GM06990 (cell line): ENCODE results near the gene MAPK4.
A peak's percentile ranks its signal among the peaks of the same experiment; 100 is the strongest.

Source experiments
- DNase-seq: peaks from one replicate; pipeline ENCODE4 v3.0.0-alpha.2; 2011; ENCODE audit not compliant: insufficient read length; ENCODE audit errors: extremely low read depth
- H3K27me3 ChIP-seq: replicated peaks from 2 replicates; pipeline ENCODE4 v1.6.0; 2011; ENCODE audit warnings: low read length; ENCODE audit not compliant: control insufficient read depth, insufficient read depth
- H3K36me3 ChIP-seq: 2 replicates; pipeline ENCODE4 v1.5.1; 2011; ENCODE audit warnings: low read length; ENCODE audit not compliant: control insufficient read depth, insufficient read depth
- H3K4me3 ChIP-seq: replicated peaks from 2 replicates; pipeline ENCODE4 v1.5.1; 2011; ENCODE audit warnings: low read depth, mild to moderate bottlenecking, control low read depth, low read length
- TF ChIP-seq, protein P1 (sequence below): IDR thresholded peaks from 2 replicates; pipeline ENCODE4 v1.5.1; 2011; ENCODE audit warnings: low read length, control low read depth, mild to moderate bottlenecking, inconsistent platforms; ENCODE audit not compliant: insufficient read depth, poor library complexity, severe bottlenecking

The MAPK4 gene

DNA sequence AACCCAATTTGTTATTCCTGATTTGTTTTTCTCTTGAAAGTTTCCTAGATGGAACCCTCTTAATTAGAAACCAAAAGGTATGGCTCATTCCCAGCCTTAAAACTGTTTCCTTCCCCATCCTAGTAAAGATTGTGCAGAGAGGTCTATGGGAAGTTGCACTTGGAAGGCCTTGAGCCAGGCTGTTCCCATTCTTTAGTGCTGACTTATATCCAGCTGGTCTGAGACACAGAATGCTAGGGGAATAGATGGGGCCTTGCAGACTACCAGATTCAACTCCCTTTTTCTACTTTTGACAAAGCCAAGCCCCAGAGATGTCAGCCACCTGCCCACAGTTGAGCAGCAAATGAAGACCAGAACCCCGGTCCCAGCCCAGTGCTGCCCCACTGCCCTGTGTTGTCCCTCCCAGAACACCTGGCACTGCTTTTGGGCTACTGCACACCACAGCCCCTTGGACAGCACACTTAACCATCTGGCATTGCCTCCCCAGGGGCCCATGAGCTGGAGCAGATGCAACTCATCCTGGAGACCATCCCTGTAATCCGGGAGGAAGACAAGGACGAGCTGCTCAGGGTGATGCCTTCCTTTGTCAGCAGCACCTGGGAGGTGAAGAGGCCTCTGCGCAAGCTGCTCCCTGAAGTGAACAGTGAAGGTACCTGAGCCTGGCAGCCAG, 161.7 kb downstream of the MAPK4 start:
- Histone ChIP-seq H3K4me3 (no peak overlapping the region), H3K27me3 (no peaks in the 10 kb centered on the region; the same call in 1 of the 2 replicates), H3K36me3 (no peaks in the 10 kb centered on the region)
- no peak for DNase-seq
- TF ChIP-seq, protein P1, sequence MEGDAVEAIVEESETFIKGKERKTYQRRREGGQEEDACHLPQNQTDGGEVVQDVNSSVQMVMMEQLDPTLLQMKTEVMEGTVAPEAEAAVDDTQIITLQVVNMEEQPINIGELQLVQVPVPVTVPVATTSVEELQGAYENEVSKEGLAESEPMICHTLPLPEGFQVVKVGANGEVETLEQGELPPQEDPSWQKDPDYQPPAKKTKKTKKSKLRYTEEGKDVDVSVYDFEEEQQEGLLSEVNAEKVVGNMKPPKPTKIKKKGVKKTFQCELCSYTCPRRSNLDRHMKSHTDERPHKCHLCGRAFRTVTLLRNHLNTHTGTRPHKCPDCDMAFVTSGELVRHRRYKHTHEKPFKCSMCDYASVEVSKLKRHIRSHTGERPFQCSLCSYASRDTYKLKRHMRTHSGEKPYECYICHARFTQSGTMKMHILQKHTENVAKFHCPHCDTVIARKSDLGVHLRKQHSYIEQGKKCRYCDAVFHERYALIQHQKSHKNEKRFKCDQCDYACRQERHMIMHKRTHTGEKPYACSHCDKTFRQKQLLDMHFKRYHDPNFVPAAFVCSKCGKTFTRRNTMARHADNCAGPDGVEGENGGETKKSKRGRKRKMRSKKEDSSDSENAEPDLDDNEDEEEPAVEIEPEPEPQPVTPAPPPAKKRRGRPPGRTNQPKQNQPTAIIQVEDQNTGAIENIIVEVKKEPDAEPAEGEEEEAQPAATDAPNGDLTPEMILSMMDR = no peak

DNA sequence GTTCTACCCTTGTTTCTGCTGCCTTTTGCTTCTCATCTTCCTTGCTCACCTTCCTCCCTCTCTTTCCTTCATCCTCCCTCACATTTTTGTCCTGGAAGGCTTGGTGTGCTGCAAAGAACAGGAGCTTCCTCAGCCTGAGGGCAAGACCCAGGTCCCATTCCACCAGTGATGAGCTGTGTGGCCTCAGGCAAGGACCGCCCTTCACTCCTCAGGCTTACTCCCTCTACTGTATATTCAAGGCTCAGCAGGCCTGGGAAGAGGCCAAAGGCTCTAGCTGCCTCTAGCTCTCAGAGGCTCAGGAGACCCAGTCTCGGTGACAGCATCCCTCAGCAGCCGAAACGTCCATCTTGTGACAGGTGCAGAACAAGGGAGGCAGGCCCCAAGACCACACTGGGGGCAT, 162.4 kb downstream of the MAPK4 start:
- no peaks in the 10 kb centered on the region; the same call in 1 of the 2 replicates for H3K27me3 ChIP-seq
- no peak for DNase-seq
- no peak overlapping the region for H3K4me3 ChIP-seq
- TF ChIP-seq, protein P1 = peak; percentile 29
- no peaks in the 10 kb centered on the region for H3K36me3 ChIP-seq

DNA sequence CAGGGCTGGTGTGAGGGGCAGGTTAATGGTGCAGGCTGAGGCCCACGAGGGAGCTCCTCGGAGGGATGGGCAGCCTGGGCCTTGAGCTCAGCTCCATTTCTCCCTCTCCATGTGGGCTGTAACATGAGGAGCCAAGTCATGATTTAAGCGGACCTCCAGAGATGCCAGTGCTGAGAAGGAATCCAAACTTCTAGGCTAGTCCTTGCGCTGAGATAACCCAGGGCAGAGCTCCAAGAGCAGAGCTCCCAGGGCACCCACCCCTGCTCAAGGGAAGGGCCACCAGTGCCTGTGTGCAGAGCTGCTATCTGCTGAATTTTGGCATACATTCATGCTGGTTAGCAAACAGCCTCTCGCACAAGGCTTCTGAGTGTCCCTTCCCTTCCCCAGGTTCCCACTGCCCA, 164.9 kb downstream of the MAPK4 start:
- Histone ChIP-seq H3K36me3 (no peaks in the 10 kb centered on the region), H3K4me3 (no peak overlapping the region), H3K27me3 (no peaks in the 10 kb centered on the region)
- TF ChIP-seq, protein P1 = no peak
- DNase-seq = no peak

GRCh38 chr18:50726960-50727589, 167.2 kb downstream of the MAPK4 start:
- H3K27me3 ChIP-seq = no peaks in the 10 kb centered on the region
- peak; percentile 52 for DNase-seq

DNA sequence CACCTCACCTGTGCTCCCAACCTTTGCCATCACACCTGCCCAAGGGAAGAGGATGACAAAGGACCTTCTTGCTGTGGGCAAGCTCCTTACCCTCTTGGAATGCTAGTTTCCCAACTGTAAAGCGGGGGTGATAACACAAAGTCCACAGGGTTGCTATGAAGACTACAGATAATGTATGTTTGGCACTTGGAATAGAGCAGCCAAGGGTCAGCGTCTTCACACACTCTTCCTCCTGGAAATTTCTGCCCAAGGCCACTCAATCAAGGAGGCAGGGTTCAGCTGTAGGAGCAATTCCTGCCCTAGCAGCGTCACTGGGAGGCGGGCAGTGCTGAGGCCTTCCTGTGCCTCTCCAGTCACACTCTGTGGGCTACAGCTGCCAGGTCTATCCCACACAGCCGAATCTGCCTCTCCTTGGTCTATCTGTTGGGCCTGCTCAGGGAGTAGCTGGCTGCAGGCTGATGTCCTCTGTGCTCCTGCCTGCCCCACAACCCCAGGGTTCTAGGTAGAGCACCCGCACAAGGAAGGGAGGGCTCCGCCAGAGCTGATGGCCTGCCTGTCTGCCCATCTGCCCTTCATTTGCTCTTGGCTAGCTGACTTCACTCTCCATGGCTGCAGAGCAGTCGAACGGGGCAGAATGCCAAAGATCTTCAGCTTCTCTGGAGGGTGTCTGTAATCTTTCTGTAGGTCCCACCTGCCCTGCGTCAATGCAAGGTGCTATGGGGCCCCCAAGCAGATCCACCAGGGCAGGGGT, 168.0 kb downstream of the MAPK4 start:
- H3K36me3 ChIP-seq = no peaks in the 10 kb centered on the region
- H3K27me3 ChIP-seq = no peaks in the 10 kb centered on the region
- H3K4me3 ChIP-seq = no peak overlapping the region
- DNase-seq = no peak
- TF ChIP-seq, protein P1 = no peak

More at GRCh38 chr18:50726960-50727589, 167.2 kb downstream of the MAPK4 start:
- Histone ChIP-seq H3K4me3 (no peak overlapping the region), H3K36me3 (no peaks in the 10 kb centered on the region)
- TF ChIP-seq, protein P1 = no peak
